Effector CD4-positive, alpha-beta T cell (primary cell): ENCODE data around the gene MEIOC.
A peak's percentile ranks its signal among the peaks of the same experiment; 100 is the strongest.
"Not testable (repeated sequence)": the region's sequence is repeated elsewhere in the genome, so short reads cannot be mapped to it uniquely, and the experiment has no call there.

Experiments used
- DNase-seq: peaks from one replicate; pipeline ENCODE4 v3.0.0-alpha.2; 2020

The MEIOC gene

DNA sequence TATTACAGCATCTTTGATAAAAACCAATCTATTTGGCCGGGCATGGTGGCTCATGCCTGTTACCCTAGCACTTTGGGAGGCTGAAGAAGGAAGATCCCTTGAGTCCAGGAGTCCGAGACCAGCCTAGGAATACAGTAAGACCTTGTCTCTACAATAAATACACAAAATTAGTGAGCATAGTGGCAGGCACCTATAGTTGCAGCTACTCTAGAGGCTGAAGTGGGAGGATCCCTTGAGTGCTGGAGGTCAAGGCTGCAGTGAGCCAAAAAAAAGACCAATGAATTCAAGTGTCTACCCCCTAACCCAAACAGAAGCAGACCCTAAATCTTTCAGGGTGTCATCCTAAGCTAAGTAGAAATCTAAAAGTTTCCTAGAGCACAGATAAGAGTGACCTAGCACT, 7.3 kb upstream of the MEIOC start:
- DNase-seq: no peak

- DNase-seq: no peak
Observed at GRCh38 chr17:44651228-44651627, 5.0 kb upstream of the MEIOC start.

DNA sequence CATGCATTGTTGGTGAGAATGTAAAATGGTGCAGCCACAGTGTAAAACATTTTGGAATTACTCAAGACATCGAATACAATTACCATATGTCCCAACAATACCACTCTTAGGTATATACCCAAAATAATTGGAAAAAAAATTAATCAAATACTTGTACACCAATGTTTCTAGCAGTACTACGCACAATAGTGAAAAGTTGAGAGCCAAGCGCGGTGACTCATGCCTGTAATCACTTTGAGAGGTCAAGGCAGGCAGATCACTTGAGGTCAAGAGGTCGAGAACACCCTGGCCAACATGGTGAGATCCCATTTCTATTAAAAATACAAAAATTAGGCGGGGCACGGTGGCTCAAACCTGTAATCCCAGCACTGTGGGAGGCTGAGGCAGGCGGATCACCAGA, 3.5 kb upstream of the MEIOC start:
- DNase-seq: no peak

DNA sequence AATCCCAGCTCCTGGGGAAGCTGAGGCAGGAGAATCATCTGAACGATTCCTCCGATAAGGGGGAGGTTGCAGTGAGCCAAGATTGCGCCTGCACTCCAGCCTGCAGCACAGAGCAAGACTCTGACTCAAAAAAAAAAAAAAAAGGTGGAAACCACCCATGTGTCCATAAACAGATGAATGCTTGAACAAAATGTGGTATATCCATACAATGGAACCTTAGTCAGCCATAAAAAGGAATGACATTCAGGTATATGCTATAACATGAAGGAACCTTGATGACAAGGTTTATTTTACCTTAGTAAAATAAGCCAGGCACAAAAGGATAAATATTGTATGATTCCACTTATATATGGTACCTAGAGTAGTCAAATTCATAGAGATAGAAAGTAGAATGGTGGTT, 2.9 kb upstream of the MEIOC start:
- no peak for DNase-seq

DNA sequence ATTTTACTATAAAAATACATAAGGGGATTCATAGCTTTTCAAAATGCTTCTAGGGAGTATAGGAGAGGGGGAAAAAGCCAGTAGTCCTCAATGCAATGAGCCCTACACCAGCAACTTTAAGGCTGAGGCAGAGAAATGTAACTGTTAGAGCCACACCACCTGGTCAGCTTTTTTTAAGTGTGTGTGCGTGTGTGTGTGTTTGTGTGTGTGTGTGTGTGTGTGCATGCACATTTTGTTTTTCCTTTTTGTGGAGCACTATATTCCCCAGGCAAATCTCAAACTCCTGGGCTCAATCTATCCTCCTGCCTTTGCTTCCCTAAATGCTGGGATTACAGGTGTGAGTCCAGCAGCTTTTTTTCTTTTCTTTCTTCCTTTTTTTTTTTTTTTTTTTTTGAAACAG, 2.3 kb upstream of the MEIOC start:
- no peak for DNase-seq

- DNase-seq: no peak
Observed at GRCh38 chr17:44661835-44662234, 5.6 kb downstream of the MEIOC start.

GRCh38 chr17:44663095-44663494, 6.8 kb downstream of the MEIOC start:
- no peak for DNase-seq

DNA sequence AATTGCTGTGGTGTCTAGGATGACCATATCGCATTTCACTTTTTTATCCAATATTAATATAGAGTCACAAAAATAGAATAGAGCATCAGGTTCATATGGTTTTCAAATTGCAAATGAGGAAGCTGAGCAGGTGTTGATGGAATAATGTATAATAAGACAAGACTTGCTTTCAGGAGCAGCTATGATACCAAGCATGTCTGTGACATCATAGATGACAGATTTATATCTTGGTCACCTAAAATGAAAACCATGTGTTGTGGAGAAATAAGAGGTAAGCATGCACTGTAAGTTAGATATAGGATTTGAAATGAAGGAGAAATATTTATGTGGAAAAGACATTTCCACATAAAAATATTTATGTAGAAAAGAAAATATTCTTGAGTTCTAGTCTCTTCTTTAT, 8.6 kb downstream of the MEIOC start:
- DNase-seq: no peak

DNA sequence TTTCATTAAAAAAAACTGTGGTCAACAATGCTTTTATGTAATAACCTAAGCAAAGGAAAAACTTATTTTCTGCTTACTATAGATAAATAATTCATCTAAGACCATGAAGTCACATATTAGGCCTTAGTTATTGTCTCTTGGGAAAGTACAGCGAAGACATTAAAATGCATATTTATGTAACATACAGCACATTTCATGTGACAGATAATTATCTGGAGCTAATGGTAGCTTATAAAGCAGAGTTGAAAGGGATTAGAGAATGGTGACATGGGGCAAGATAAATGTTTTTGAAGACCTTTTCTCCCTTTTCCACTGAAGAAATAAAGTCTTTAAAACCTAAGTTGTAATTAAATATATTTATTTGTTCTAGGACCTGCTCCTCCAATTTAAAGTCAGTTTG, 9.7 kb downstream of the MEIOC start:
- no peak for DNase-seq

- DNase-seq: no peak
Observed at GRCh38 chr17:44672479-44673093, 16.3 kb downstream of the MEIOC start.

DNA sequence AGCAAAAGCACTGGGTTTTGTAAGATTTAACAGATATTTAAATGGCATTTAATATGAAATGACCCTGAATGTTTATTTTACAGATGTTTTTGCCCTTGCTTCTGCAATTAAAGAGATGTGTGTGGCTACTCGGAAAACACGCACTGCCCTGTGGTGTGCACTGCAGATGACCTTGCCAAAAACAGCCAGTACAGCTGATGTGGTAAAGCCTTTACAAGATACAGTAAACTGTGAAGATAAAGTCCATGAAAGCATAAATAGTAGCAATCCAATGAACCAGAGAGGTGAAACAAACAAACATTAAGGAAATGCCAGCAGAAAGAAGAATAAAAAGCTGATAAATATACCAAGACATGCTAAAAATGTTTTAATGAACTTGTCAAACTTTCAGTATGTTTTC, 17.6 kb downstream of the MEIOC start:
- DNase-seq: no peak

DNA sequence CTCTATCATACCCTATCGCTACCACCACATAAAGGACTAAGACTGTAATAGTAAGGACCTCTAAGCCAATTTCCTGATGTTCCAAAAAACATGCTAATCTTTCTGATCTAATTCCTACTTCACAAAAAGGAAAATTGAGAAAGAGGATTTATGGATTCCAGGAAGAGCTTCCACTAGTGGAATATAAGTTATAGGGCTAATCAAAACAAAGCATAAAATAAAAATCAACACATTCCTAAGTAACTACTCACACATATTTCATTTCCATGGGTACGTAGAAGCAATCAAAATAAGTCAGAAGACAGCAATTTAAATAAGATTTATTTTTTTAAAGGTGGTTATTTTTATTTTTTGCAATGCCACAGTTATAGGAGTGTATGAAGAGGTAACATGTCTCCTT, 20.9 kb downstream of the MEIOC start:
- no peak for DNase-seq

GRCh38 chr17:44683303-44683702, 27.0 kb downstream of the MEIOC start:
- not testable (repeated sequence) for DNase-seq

GRCh38 chr17:44687756-44688155, 31.5 kb downstream of the MEIOC start:
- no peak for DNase-seq

GRCh38 chr17:44688200-44688599, 31.9 kb downstream of the MEIOC start:
- DNase-seq: no peak

- no peak for DNase-seq
Observed at GRCh38 chr17:44688675-44689476, 32.6 kb downstream of the MEIOC start.

- DNase-seq: peak; percentile 87
Observed at GRCh38 chr17:44689477-44690217, 33.4 kb downstream of the MEIOC start, which contains the start of gene CCDC43. Gene CCDC43 (minus strand): TSS chr17:44689776. CDS start chr17:44689753, 23 bp downstream.

DNA sequence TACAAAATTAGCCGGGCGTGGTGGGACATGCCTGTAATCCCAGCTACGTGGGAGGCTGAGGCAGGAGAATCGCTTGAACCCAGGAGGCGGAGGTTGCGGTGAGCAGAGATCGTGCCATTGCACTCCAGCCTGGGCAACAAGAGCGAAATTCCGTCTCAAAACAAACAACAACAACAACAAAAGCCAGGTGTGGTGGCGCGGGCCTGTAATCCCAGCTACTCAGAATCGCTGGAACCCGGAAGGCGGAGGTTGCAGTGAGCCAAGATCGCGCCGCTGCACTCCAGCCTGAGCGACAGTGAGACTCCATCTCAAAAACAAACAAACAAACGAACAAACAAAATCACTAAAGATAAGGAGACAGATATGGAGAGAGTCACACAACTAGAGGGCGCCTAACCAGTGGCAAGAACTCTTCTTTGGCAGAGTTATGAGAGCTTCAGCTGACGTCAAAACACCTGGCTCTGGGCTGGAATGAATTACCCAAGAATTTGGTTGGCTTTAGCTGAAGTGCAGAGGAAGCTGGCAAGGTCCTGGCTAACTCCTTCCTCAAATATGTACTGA, 34.6 kb downstream of the MEIOC start:
- DNase-seq: not testable (repeated sequence)

DNA sequence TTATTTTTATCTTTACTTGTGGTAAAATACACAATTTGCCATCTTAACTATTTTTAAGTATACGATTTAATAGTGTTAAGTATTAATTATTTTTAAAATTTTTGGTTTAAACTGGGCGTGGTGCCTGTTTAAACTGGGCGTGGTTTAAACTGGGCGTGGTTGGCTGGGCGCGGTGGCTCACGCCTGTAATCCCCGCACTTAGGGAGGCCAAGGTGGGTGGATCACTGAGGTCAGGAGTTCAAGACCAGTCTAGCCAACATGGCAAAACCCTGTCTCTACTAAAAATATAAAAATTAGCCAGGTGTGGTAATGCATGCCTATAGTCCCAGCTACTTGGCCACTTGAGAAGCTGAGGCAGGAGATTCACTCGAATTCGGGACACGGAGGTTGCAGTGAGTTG, 37.3 kb downstream of the MEIOC start:
- DNase-seq: no peak

- DNase-seq: not testable (repeated sequence)
Observed at GRCh38 chr17:44700288-44700687, 44.0 kb downstream of the MEIOC start.

- no peak for DNase-seq
Observed at GRCh38 chr17:44707755-44708400, 51.6 kb downstream of the MEIOC start.

DNA sequence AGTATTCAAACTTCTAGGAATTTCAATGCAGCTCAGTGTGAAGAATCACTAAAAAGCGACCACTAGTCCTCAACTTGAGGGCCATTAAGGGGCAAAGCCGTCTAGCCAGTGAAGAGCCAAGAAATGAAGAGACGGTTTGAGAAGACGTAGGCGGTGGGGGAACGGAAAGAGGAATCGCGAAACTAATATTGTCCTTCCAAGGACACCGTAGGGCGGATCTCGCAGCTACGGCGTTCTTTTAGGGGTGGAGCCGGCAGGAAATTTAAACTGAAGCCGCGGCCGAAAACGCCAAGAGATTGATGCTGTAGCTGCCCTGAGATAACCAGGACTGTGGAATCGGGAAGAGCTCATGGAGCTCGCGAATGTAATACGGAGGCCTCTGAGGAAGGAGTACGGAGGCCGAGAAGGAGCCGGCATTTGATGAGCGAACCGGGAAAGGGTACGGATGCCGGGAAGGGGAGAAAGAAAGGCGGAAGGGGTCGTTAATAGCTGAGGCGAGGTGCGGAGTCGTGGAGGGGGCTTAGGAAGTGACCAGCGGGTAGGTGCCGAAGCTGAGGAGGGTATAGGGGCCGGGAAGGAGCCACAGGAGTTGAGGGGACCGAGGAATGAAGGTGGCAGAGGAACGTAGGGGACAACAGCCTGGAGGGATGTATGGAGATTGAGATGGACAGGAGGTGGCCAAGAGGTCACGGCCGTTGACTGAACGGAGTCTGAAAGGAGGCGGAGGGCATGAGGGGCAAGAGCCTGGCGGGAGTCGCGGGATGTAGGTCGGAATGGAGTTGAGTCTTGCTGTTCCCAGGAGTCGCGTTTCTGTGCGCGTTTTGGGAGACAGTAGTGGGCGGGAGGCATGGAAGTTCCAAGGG, 52.4 kb downstream of the MEIOC start, which contains the start of gene DBF4B:
Gene DBF4B, plus strand, starts transcription at position 265 of the 863 bp plus-strand sequence. Its CDS starts 156 bp downstream, at position 421.
- peak; percentile 83 for DNase-seq
